GM13976 (cell line): ENCODE data around the gene PPP1R13B.
"Not testable (repeated sequence)": the region's sequence is repeated elsewhere in the genome, so short reads cannot be mapped to it uniquely, and the experiment has no call there.

Experiments used
- DNase-seq: peaks from one replicate; pipeline ENCODE4 v3.0.0; 2012; ENCODE audit warnings: low spot score
- CTCF ChIP-seq: IDR thresholded peaks from 2 replicates; pipeline ENCODE4 v1.5.1; 2012; ENCODE audit warnings: borderline replicate concordance, mild to moderate bottlenecking; ENCODE audit not compliant: insufficient read depth; ENCODE audit errors: extremely low read depth, missing control alignments, control extremely low read depth
- in situ Hi-C: fragments of 300-500 bp; cut with MboI; formaldehyde crosslinking; loops from one replicate; pipeline ENCODE4 v1.12.0; 2022; ENCODE audit warnings: low sequenced_read_pairs, mixed read lengths, inconsistent platforms; ENCODE audit not compliant: unreplicated experiment

Gene PPP1R13B

GRCh38 chr14:103802356-103802755 lies 45.0 kb downstream of the PPP1R13B start:
- TF ChIP-seq CTCF: no peak
- in situ Hi-C loops: no loop called here
- no peak for DNase-seq

GRCh38 chr14:103801459-103801858 lies 45.9 kb downstream of the PPP1R13B start:
- no peak for DNase-seq
- in situ Hi-C loops: no loop called here
- TF ChIP-seq CTCF: no peak

GRCh38 chr14:103793192-103793591 lies 54.2 kb downstream of the PPP1R13B start:
- in situ Hi-C loops, DNase-seq: not testable (repeated sequence)
- TF ChIP-seq CTCF: peak; percentile 19

- no peak for TF ChIP-seq CTCF
- DNase-seq: no peak
- in situ Hi-C loops: no loop called here
These were observed 59.3 kb downstream of the PPP1R13B start for GRCh38 chr14:103788086-103788485.

- DNase-seq: no peak
- in situ Hi-C loops: no loop called here
- TF ChIP-seq CTCF: no peak
These were observed 65.0 kb downstream of the PPP1R13B start for GRCh38 chr14:103782376-103782775.

- DNase-seq, in situ Hi-C loops: not testable (repeated sequence)
These were observed 71.1 kb downstream of the PPP1R13B start for GRCh38 chr14:103776319-103776718.

GRCh38 chr14:103775506-103775905 lies 71.9 kb downstream of the PPP1R13B start:
- in situ Hi-C loops: no loop called here
- TF ChIP-seq CTCF: no peak
- DNase-seq: no peak
